ENCODE measurements around the gene LPCAT1.

- no peak for TF ChIP-seq PATZ1 (CRISPR knock-in tag; IDR thresholded peaks at IDR 0.05; ENCODE audit: borderline replicate concordance)
- TF ChIP-seq ARNTL (CRISPR knock-in tag; IDR thresholded peaks at IDR 0.05; ENCODE audit: borderline replicate concordance, low read depth): no peak
- 0 out of 2 replicates have a peak, but pooled peaks have one; percentile 6 for TF ChIP-seq ISL1 (CRISPR knock-in tag; IDR thresholded peaks at IDR 0.05)
- no peak for TF ChIP-seq TSHZ2 (CRISPR knock-in tag; IDR thresholded peaks at IDR 0.05)
- TF ChIP-seq GLIS3 (CRISPR knock-in tag; IDR thresholded peaks at IDR 0.05): no peak
- TF ChIP-seq ZNF70 (CRISPR knock-in tag; IDR thresholded peaks at IDR 0.05): no peak
Observed at GRCh38 chr5:1568201-1568979, 44.6 kb upstream of the LPCAT1 start.
